ENCODE data around the gene DLX1.

GRCh38 chr2:172090044-172090961 lies 5.0 kb downstream of the DLX1 start:
- TF ChIP-seq CTCF (conservative IDR thresholded peaks at IDR 0.05; ENCODE audit: low read depth, low read length): no peak
- no peak for TF ChIP-seq EZH2 (IDR thresholded peaks at IDR 0.05; ENCODE audit: low read length, unreplicated experiment)
- TF ChIP-seq EZH2phosphoT487 (IDR thresholded peaks at IDR 0.05; ENCODE audit: borderline replicate concordance, low read length): no peak

Data from PC-3 (cell line).